Astrocyte (in vitro differentiated cells and primary cell): ENCODE data around the gene IGF2BP3. TPM values are rescaled to one million over a fixed set of nuclear protein-coding genes. Genes with fewer than 3 reads are reported as not detected.

Source experiments
- DNase-seq: peaks from one replicate; pipeline ENCODE4 v3.0.0-alpha.2; 2010; ENCODE audit warnings: low read depth
- FAIRE-seq: peaks from 2 replicates; lab custom pipeline; 2011; peaks lifted over from hg19 to GRCh38; lab: Jason Lieb, UNC
- H2AFZ ChIP-seq: 2 replicates; pipeline ENCODE4 v1.6.0; 2012; ENCODE audit warnings: low read depth, low read length, inconsistent platforms
- H3K27ac ChIP-seq: 2 replicates; pipeline ENCODE4 v1.5.1; 2011; ENCODE audit warnings: low read depth, low read length, inconsistent platforms
- H3K27me3 ChIP-seq: 2 replicates; pipeline ENCODE4 v1.6.0; 2011; ENCODE audit warnings: low read length, inconsistent platforms; ENCODE audit not compliant: insufficient read depth
- H3K36me3 ChIP-seq: 2 replicates; pipeline ENCODE4 v1.5.1; 2011; ENCODE audit warnings: low read length, inconsistent platforms; ENCODE audit not compliant: insufficient read depth
- H3K4me1 ChIP-seq: 2 replicates; pipeline ENCODE4 v1.5.1; 2011; ENCODE audit warnings: low read length, inconsistent platforms; ENCODE audit not compliant: insufficient read depth
- H3K4me2 ChIP-seq: 2 replicates; pipeline ENCODE4 v1.6.0; 2012; ENCODE audit warnings: low read length, inconsistent platforms
- H3K4me3 ChIP-seq: 2 replicates; pipeline ENCODE4 v1.5.1; 2011; ENCODE audit warnings: low read depth, mild to moderate bottlenecking, low read length, inconsistent platforms; ENCODE audit not compliant: insufficient read depth
- H3K79me2 ChIP-seq: 2 replicates; pipeline ENCODE4 v1.6.0; 2012; ENCODE audit warnings: mild to moderate bottlenecking, low read length, inconsistent platforms; ENCODE audit not compliant: insufficient read depth
- H3K9ac ChIP-seq: 2 replicates; pipeline ENCODE4 v1.6.0; 2012; ENCODE audit warnings: mild to moderate bottlenecking, low read length, inconsistent platforms
- H3K9me3 ChIP-seq: 2 replicates; pipeline ENCODE4 v1.5.1; 2012; ENCODE audit warnings: low read depth, mild to moderate bottlenecking, low read length, inconsistent platforms; ENCODE audit not compliant: insufficient read depth
- H4K20me1 ChIP-seq: 2 replicates; pipeline ENCODE4 v1.6.0; 2012; ENCODE audit warnings: low read length, inconsistent platforms; ENCODE audit not compliant: insufficient read depth
- H3K27ac Mint-ChIP-seq: one replicate; pipeline ENCODE4 v1.8.0; 2021; ENCODE audit warnings: mild to moderate bottlenecking, mixed read lengths; ENCODE audit not compliant: unreplicated experiment
- H3K27me3 Mint-ChIP-seq: one replicate; pipeline ENCODE4 v1.8.0; 2021; ENCODE audit warnings: low read depth, mixed read lengths; ENCODE audit not compliant: unreplicated experiment
- H3K36me3 Mint-ChIP-seq: one replicate; pipeline ENCODE4 v1.8.0; 2021; ENCODE audit warnings: low read depth, mixed read lengths; ENCODE audit not compliant: unreplicated experiment
- H3K4me1 Mint-ChIP-seq: one replicate; pipeline ENCODE4 v1.8.0; 2021; ENCODE audit warnings: low read depth, mixed read lengths; ENCODE audit not compliant: unreplicated experiment
- H3K4me3 Mint-ChIP-seq: one replicate; pipeline ENCODE4 v1.8.0; 2021; ENCODE audit warnings: mild to moderate bottlenecking, moderate library complexity, mixed read lengths; ENCODE audit not compliant: unreplicated experiment
- H3K9me3 Mint-ChIP-seq: one replicate; pipeline ENCODE4 v1.8.0; 2021; ENCODE audit warnings: mild to moderate bottlenecking, mixed read lengths; ENCODE audit not compliant: unreplicated experiment
- CTCF ChIP-seq: IDR thresholded peaks from 2 replicates; pipeline ENCODE4 v1.5.1; 2011; ENCODE audit warnings: low read depth, mild to moderate bottlenecking, inconsistent platforms, low read length, moderate library complexity; ENCODE audit not compliant: insufficient read depth
- EZH2 ChIP-seq: IDR thresholded peaks from 2 replicates; pipeline ENCODE4 v1.6.1; 2012; ENCODE audit warnings: mild to moderate bottlenecking, low read length, inconsistent platforms; ENCODE audit not compliant: insufficient read depth
- total RNA-seq: library from RNA; stranded (reverse); gene quantifications from 2 replicates; pipeline ENCODE4 v1.2.1, GENCODE V29; 2021

IGF2BP3 gene
- total RNA-seq, 1 donor from 2014 or later = 79.5 TPM

GRCh38 chr7:23341846-23342598 is 128.3 kb downstream of the IGF2BP3 start:
- DNase-seq (no peak), FAIRE-seq (no peak)
- H3K27ac ChIP-seq = no peak overlapping the region
- H3K4me3 Mint-ChIP-seq = no peak overlapping the region
- no peak overlapping the region for H3K9ac ChIP-seq
- H3K27ac Mint-ChIP-seq = no peak overlapping the region
- H3K4me3 ChIP-seq = no peak overlapping the region
- H3K9me3 Mint-ChIP-seq = no peaks in the 10 kb centered on the region
- H3K27me3 Mint-ChIP-seq = no peaks in the 10 kb centered on the region
- no peak for TF ChIP-seq CTCF
- no peak for TF ChIP-seq EZH2
- peaks cover 45% of the 10 kb centered on the region for H3K4me1 ChIP-seq
- no peak overlapping the region for H2AFZ ChIP-seq
- peaks cover 25% of the 10 kb centered on the region for H3K36me3 Mint-ChIP-seq
- peaks cover 65% of the 10 kb centered on the region for H3K36me3 ChIP-seq
- H3K79me2 ChIP-seq = peaks cover 66% of the 10 kb centered on the region
- no peaks in the 10 kb centered on the region for H4K20me1 ChIP-seq
- peaks cover 4% of the 10 kb centered on the region for H3K9me3 ChIP-seq
- peaks cover 10% of the 10 kb centered on the region for H3K4me1 Mint-ChIP-seq
- no peaks in the 10 kb centered on the region for H3K27me3 ChIP-seq
- no peak overlapping the region for H3K4me2 ChIP-seq

- Mint-ChIP-seq H3K36me3 (peaks cover 34% of the 10 kb centered on the region), H3K27me3 (no peaks in the 10 kb centered on the region), H3K4me1 (peaks cover 20% of the 10 kb centered on the region), H3K9me3 (no peaks in the 10 kb centered on the region), H3K27ac (no peak overlapping the region), H3K4me3 (no peak overlapping the region)
- H3K4me2 ChIP-seq = peak overlapping the region; percentile 8
- H3K27me3 ChIP-seq = no peaks in the 10 kb centered on the region
- H3K9ac ChIP-seq = peak overlapping the region; percentile 12
- no peaks in the 10 kb centered on the region for H4K20me1 ChIP-seq
- peaks cover 46% of the 10 kb centered on the region for H3K36me3 ChIP-seq
- H3K79me2 ChIP-seq = peaks cover 44% of the 10 kb centered on the region
- peaks cover 4% of the 10 kb centered on the region for H3K9me3 ChIP-seq
- no peak overlapping the region for H3K27ac ChIP-seq
- H2AFZ ChIP-seq = no peak overlapping the region
- H3K4me1 ChIP-seq = peaks cover 34% of the 10 kb centered on the region
- FAIRE-seq (no peak), DNase-seq (no peak)
- TF ChIP-seq EZH2 = no peak
- no peak for TF ChIP-seq CTCF
- H3K4me3 ChIP-seq = no peak overlapping the region
Observed at GRCh38 chr7:23338863-23339262, 131.4 kb downstream of the IGF2BP3 start.

GRCh38 chr7:23338439-23338838 is 131.9 kb downstream of the IGF2BP3 start:
- Mint-ChIP-seq H3K36me3 (peaks cover 31% of the 10 kb centered on the region), H3K9me3 (no peaks in the 10 kb centered on the region), H3K4me3 (no peak overlapping the region), H3K4me1 (peaks cover 25% of the 10 kb centered on the region), H3K27ac (no peak overlapping the region), H3K27me3 (no peaks in the 10 kb centered on the region)
- Histone ChIP-seq H3K4me2 (no peak overlapping the region), H3K79me2 (peaks cover 41% of the 10 kb centered on the region), H3K36me3 (peaks cover 46% of the 10 kb centered on the region), H4K20me1 (no peaks in the 10 kb centered on the region), H3K27me3 (no peaks in the 10 kb centered on the region), H3K27ac (no peak overlapping the region), H2AFZ (no peak overlapping the region), H3K4me3 (no peak overlapping the region), H3K4me1 (peaks cover 34% of the 10 kb centered on the region), H3K9ac (no peak overlapping the region), H3K9me3 (peaks cover 4% of the 10 kb centered on the region)
- DNase-seq (no peak), FAIRE-seq (no peak)
- TF ChIP-seq EZH2 (no peak), CTCF (no peak)
